ENCODE measurements around the gene BAHCC1. TPM values are rescaled to one million over a fixed set of nuclear protein-coding genes. Genes with fewer than 3 reads are reported as not detected.

BAHCC1 gene
- total and polyA plus RNA-seq, 12 donors = 4.8 to 13.1 (median 9.2) TPM

DNA sequence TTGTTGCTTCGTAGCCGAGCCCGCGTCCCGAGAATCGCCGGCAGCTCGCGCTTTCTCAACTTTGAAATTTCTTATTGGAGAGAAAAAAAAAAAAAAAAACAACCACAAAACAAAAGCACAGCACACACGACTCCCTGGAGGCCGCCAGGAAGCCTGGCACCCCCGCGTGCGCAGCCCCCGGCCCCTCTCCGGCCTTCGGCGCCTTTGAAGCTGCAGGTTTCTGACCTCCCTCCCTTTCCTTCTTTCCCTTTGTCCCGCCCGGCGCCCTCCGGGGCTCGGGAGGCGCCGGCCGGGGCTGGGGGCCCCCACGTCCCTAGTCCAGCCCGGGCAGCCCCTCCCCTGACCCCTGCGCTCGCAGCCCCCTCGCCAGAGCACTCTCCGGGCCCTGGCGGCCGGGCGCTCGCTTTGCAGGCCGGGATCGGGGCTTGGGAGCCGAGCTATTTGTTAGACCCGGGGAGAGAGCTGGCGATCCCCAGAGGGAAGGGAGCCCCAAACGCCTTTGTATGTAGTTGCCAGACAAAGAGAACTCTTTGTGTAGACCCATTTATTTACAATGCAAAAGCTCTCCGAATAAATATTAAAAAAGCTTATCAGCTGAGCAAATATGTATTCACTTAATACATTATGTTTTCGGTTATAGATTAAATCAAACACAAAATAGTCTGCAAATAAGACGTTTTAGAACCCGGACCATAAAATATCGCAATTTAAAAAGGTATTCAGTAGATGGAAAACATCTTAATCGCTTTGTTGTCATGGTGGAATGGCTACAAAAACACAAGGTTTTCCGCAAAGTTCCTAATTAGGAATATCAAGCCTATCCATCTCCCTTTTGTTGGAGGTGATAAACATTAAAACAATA, 2.3 kb downstream of the BAHCC1 start:
- intact Hi-C loops (cut with DNase I) = loop anchor here in 3 of 10 donors (1.0 to 10.0 kb wide), 3 partner anchors 87 to 143 kb away; no protein-coding TSS in a partner anchor
- TF ChIP-seq, protein P1, sequence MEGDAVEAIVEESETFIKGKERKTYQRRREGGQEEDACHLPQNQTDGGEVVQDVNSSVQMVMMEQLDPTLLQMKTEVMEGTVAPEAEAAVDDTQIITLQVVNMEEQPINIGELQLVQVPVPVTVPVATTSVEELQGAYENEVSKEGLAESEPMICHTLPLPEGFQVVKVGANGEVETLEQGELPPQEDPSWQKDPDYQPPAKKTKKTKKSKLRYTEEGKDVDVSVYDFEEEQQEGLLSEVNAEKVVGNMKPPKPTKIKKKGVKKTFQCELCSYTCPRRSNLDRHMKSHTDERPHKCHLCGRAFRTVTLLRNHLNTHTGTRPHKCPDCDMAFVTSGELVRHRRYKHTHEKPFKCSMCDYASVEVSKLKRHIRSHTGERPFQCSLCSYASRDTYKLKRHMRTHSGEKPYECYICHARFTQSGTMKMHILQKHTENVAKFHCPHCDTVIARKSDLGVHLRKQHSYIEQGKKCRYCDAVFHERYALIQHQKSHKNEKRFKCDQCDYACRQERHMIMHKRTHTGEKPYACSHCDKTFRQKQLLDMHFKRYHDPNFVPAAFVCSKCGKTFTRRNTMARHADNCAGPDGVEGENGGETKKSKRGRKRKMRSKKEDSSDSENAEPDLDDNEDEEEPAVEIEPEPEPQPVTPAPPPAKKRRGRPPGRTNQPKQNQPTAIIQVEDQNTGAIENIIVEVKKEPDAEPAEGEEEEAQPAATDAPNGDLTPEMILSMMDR (IDR thresholded peaks at IDR 0.05) = peak in 6 of 9 donors; percentile 11 to 36 (median 31)
- peaks cover 0 to 69% (median 0%) of the 10 kb centered on the region in 7 donors for H3K27me3 ChIP-seq
- no peaks in the 10 kb centered on the region for H3K9me3 ChIP-seq
- no peak for ATAC-seq
- H3K4me3 ChIP-seq = peak overlapping the region; percentile 63 to 94 (median 78)
- peaks cover 21 to 83% (median 37%) of the 10 kb centered on the region in 9 donors for H3K4me1 ChIP-seq
- peak overlapping the region; percentile 92 to 99 (median 96) for H3K27ac ChIP-seq
- no peaks in the 10 kb centered on the region for H3K36me3 ChIP-seq
- 3 to 4% methylated on average over 49 of the region's 49 CpGs for WGBS, 2 donors
- no peak for DNase-seq

DNA sequence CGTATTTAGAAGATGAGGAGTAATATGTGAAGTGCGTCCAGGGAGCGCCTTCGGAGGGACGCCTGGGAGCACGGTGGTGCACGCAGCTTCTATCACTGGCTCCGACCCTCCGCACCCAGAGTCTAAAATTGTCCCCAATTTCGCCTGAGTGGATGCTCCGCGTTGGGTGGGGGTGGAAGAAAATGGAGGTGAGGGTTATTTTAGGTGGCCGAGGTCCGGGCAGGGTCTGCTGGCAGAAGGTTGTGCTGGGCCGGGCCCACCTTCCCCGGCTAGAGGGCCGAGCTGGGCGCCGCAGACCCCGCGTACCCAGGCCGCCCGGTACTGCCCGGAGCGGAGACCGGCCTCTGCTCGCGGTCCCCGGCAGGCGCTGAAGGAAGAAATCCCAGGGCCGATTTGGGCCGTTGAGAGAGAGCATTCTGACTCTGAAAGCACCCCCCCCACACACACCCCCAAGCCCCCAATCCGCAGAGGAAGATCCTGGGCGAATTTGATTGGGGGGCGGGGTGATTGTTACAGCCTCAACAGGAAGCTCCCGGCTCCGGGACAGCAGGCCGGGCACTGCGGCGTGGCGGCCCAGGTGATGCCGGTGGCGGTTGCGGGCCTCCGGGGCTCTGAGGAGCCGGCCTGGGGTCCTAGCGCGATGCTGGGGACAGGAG, 3.0 kb downstream of the BAHCC1 start:
- intact Hi-C loops (cut with DNase I) = loop anchor here in 3 of 10 donors (1.0 to 10.0 kb wide), 3 partner anchors 86 to 144 kb away; no protein-coding TSS in a partner anchor
- H3K27ac ChIP-seq = peak overlapping the region; percentile 92 to 99 (median 96)
- peaks cover 0 to 62% (median 0%) of the 10 kb centered on the region in 7 donors for H3K27me3 ChIP-seq
- ATAC-seq = no peak
- H3K4me3 ChIP-seq = peak overlapping the region; percentile 14 to 94 (median 78)
- no peaks in the 10 kb centered on the region for H3K36me3 ChIP-seq
- 7% methylated on average over 46 to 48 of the region's 48 CpGs for WGBS, 2 donors
- H3K4me1 ChIP-seq = peaks cover 26 to 84% (median 40%) of the 10 kb centered on the region in 9 donors
- DNase-seq = no peak
- TF ChIP-seq, protein P1 (IDR thresholded peaks at IDR 0.05) = no peak
- no peaks in the 10 kb centered on the region for H3K9me3 ChIP-seq

DNA sequence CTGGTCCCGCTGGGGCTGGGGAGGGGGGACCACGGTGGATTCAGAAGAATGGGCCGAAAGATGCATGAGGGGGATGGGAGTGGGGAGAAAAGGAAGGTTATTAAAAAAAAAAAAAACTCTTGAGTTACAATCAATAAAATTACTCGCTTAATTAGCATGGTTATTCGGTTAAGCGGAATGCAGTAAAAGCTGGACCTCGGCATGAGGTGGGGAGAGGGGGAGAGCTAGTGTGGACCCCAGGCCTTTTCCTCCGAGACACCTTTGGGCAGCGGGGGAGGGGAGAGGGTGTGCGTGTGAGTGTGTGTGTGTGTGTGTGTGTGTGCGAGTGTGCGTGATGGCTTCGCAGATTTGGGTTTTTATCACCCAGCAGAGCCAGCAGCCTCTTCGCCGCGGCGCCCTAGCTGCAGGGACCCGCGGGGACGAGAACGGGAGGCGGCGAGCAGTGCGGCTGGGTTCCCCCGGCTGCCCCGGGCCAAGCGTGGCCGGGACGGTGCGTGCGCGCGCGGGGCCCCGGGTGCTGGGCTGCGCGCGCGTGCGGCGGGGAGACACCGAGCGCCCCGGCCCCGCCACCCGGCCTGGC, 3.7 kb downstream of the BAHCC1 start:
- H3K36me3 ChIP-seq = no peaks in the 10 kb centered on the region
- TF ChIP-seq, protein P1 (IDR thresholded peaks at IDR 0.05) = no peak
- peaks cover 32 to 90% (median 46%) of the 10 kb centered on the region in 9 donors for H3K4me1 ChIP-seq
- no peak for ATAC-seq
- WGBS, 2 donors = 1 to 2% methylated on average over 35 to 46 of the region's 46 CpGs
- intact Hi-C loops (cut with DNase I) = loop anchor here in 3 of 10 donors (1.0 to 10.0 kb wide), 3 partner anchors 86 to 144 kb away; no protein-coding TSS in a partner anchor
- no peak for DNase-seq
- peak overlapping the region; percentile 14 to 94 (median 78) for H3K4me3 ChIP-seq
- peaks cover 0 to 57% (median 0%) of the 10 kb centered on the region in 7 donors for H3K27me3 ChIP-seq
- no peaks in the 10 kb centered on the region for H3K9me3 ChIP-seq
- peak overlapping the region; percentile 92 to 99 (median 96) for H3K27ac ChIP-seq

Measured in heart right ventricle (tissue), 16 donors.